GM12891 (cell line): ENCODE data around the gene SLC15A1.

Source experiments
- POLR2A ChIP-seq: IDR thresholded peaks from 2 replicates; pipeline ENCODE4 v1.6.1; 2011; ENCODE audit warnings: low read depth, low read length, control low read depth
- POLR2AphosphoS5 ChIP-seq: IDR thresholded peaks from 2 replicates; pipeline ENCODE4 v1.6.1; 2011; ENCODE audit warnings: low read depth, low read length, control low read depth
- POU2F2 ChIP-seq: IDR thresholded peaks from 2 replicates; pipeline ENCODE4 v1.6.1; 2011; ENCODE audit warnings: low read depth, mild to moderate bottlenecking, control low read depth, low read length, moderate library complexity
- SPI1 ChIP-seq: IDR thresholded peaks from 2 replicates; pipeline ENCODE4 v1.6.1; 2011; ENCODE audit warnings: low read depth, low read length, control low read depth
- TAF1 ChIP-seq: IDR thresholded peaks from 2 replicates; pipeline ENCODE4 v1.6.1; 2011; ENCODE audit warnings: low read depth, low read length, control low read depth

GRCh38 chr13:98781470-98781869 is 29.0 kb upstream of the SLC15A1 start:
- no peak for TF ChIP-seq TAF1
- TF ChIP-seq POLR2A = no peak
- no peak for TF ChIP-seq POLR2AphosphoS5
- TF ChIP-seq POU2F2 = no peak
- TF ChIP-seq SPI1 = no peak
